WERI-Rb-1 (cell line): ENCODE results near the gene NASP.
"Not testable (repeated sequence)": the region's sequence is repeated elsewhere in the genome, so short reads cannot be mapped to it uniquely, and the experiment has no call there.

ENCODE experiments used
- DNase-seq: peaks from one replicate; pipeline ENCODE4 v3.0.0-alpha.2; 2020
- H3K27ac ChIP-seq: fragments of 250-450 bp; sonication (Bioruptor Pico); 2 replicates; pipeline ENCODE4 v1.5.1; 2020; ENCODE audit warnings: mild to moderate bottlenecking, moderate library complexity
- H3K27me3 ChIP-seq: fragments of 250-450 bp; sonication (Bioruptor Pico); 2 replicates; pipeline ENCODE4 v1.5.1; 2021; ENCODE audit warnings: mild to moderate bottlenecking, low read depth, moderate library complexity; ENCODE audit not compliant: insufficient read depth, severe bottlenecking
- H3K36me3 ChIP-seq: fragments of 250-450 bp; sonication (Bioruptor Pico); 2 replicates; pipeline ENCODE4 v1.5.1; 2020; ENCODE audit warnings: mild to moderate bottlenecking, moderate library complexity
- H3K4me3 ChIP-seq: 2 replicates; pipeline ENCODE4 v1.5.1; 2011; ENCODE audit warnings: low read depth, mild to moderate bottlenecking, control low read depth, low read length
- H3K9me3 ChIP-seq: fragments of 250-450 bp; sonication (Bioruptor Pico); 2 replicates; pipeline ENCODE4 v1.5.1; 2021; ENCODE audit warnings: mild to moderate bottlenecking, moderate library complexity; ENCODE audit not compliant: severe bottlenecking
- CTCF ChIP-seq: IDR thresholded peaks from 2 replicates; pipeline ENCODE4 v1.5.1; 2011; ENCODE audit warnings: low read depth, mild to moderate bottlenecking, control low read depth, inconsistent platforms, low read length

NASP gene

GRCh38 chr1:45586769-45587168 lies 2.9 kb downstream of the NASP start:
- Histone ChIP-seq H3K36me3 (peaks cover 66% of the 10 kb centered on the region), H3K4me3 (no peak overlapping the region)
- TF ChIP-seq CTCF: no peak

GRCh38 chr1:45589861-45590260 lies 6.0 kb downstream of the NASP start:
- Histone ChIP-seq H3K27ac (no peak overlapping the region), H3K27me3 (no peaks in the 10 kb centered on the region), H3K36me3 (peaks cover 89% of the 10 kb centered on the region), H3K9me3 (no peaks in the 10 kb centered on the region), H3K4me3 (no peak overlapping the region)
- DNase-seq: no peak
- no peak for TF ChIP-seq CTCF

More at GRCh38 chr1:45586769-45587168, 2.9 kb downstream of the NASP start:
- no peak for DNase-seq
- Histone ChIP-seq H3K27me3 (no peaks in the 10 kb centered on the region), H3K9me3 (no peaks in the 10 kb centered on the region), H3K27ac (no peak overlapping the region)

- no peak for TF ChIP-seq CTCF
- H3K4me3 ChIP-seq: no peak overlapping the region
- H3K36me3 ChIP-seq: peaks cover 91% of the 10 kb centered on the region
- no peak for DNase-seq
- H3K27me3 ChIP-seq: no peaks in the 10 kb centered on the region
- H3K9me3 ChIP-seq: no peaks in the 10 kb centered on the region
- no peak overlapping the region for H3K27ac ChIP-seq
Observed at GRCh38 chr1:45594412-45594811, 10.6 kb downstream of the NASP start.

- not testable (repeated sequence) for H3K9me3 ChIP-seq, DNase-seq
- H3K36me3 ChIP-seq: peaks cover 77% of the 10 kb centered on the region
Observed at GRCh38 chr1:45596765-45597164, 12.9 kb downstream of the NASP start.

GRCh38 chr1:45604239-45604638 lies 20.4 kb downstream of the NASP start:
- DNase-seq: no peak
- H3K27ac ChIP-seq: no peak overlapping the region
- H3K27me3 ChIP-seq: no peaks in the 10 kb centered on the region
- H3K36me3 ChIP-seq: peaks cover 78% of the 10 kb centered on the region
- TF ChIP-seq CTCF: no peak
- no peak overlapping the region for H3K4me3 ChIP-seq
- no peaks in the 10 kb centered on the region for H3K9me3 ChIP-seq

More at GRCh38 chr1:45596765-45597164, 12.9 kb downstream of the NASP start:
- not testable (repeated sequence) for H3K27me3 ChIP-seq, H3K4me3 ChIP-seq, H3K27ac ChIP-seq

GRCh38 chr1:45607404-45608074 lies 23.7 kb downstream of the NASP start:
- no peak overlapping the region for H3K27ac ChIP-seq
- no peaks in the 10 kb centered on the region for H3K9me3 ChIP-seq
- H3K27me3 ChIP-seq: no peaks in the 10 kb centered on the region
- no peak overlapping the region for H3K4me3 ChIP-seq
- H3K36me3 ChIP-seq: peaks cover 86% of the 10 kb centered on the region
- DNase-seq: no peak
- no peak for TF ChIP-seq CTCF
